SK-N-MC (cell line): ENCODE measurements around the gene FAR2.

Experiments used
- EZH2 ChIP-seq: fragments of 200-600 bp; sonication (generic); IDR thresholded peaks from one replicate; pipeline ENCODE4 v1.6.1; 2017; ENCODE audit warnings: antibody characterized with exemption
- FOXP2 ChIP-seq: optimal IDR thresholded peaks from 2 replicates; pipeline ENCODE3; 2011; ENCODE audit warnings: mild to moderate bottlenecking, moderate library complexity; ENCODE audit not compliant: insufficient read depth; ENCODE audit errors: extremely low read length, control extremely low read depth
- POLR2AphosphoS5 ChIP-seq: IDR thresholded peaks from 2 replicates; pipeline ENCODE4 v1.6.1; 2012; ENCODE audit warnings: mild to moderate bottlenecking, low read depth, low read length, borderline replicate concordance

DNA sequence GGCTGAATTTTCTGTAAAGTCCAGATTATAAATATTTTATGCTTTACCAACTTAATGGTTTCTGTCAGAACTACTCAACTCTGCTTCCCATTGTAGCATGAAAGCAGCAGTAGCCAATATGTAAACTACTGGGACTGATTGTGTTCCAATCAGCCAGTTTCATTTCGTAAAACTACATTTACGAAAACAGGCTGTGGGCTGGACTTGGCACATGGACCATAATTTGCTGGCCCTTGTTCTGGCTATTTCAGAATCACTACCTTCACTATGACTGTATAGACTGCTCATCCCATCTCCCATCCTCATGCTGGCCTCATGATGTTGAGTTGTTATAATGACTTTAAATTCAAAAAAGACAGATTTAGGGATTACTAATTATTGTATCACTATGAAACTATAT, 38.7 kb downstream of the FAR2 start:
- TF ChIP-seq EZH2 (no peak), POLR2AphosphoS5 (no peak), FOXP2 (no peak)
